Measurements from ENCODE around the gene GPR52.

DNA sequence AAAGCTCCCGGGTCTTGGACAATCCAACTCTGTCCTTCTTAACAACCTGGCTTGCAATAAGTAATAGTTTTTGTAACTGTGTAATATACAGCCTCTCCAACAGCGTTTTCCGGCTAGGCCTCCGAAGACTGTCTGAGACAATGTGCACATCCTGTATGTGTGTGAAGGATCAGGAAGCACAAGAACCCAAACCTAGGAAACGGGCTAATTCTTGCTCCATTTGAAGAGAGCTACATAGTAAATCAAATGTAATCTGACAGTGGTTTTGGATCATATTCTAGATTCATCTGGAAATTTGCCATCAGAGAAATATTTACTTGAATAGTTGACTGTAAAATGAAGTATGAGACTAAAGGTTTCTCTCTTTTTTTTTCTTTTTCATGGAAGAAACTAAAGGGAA lies 1.2 kb downstream of the GPR52 start:
- no peak for TF ChIP-seq POLR2AphosphoS5 (IDR thresholded peaks at IDR 0.05)
- TF ChIP-seq, protein P1, sequence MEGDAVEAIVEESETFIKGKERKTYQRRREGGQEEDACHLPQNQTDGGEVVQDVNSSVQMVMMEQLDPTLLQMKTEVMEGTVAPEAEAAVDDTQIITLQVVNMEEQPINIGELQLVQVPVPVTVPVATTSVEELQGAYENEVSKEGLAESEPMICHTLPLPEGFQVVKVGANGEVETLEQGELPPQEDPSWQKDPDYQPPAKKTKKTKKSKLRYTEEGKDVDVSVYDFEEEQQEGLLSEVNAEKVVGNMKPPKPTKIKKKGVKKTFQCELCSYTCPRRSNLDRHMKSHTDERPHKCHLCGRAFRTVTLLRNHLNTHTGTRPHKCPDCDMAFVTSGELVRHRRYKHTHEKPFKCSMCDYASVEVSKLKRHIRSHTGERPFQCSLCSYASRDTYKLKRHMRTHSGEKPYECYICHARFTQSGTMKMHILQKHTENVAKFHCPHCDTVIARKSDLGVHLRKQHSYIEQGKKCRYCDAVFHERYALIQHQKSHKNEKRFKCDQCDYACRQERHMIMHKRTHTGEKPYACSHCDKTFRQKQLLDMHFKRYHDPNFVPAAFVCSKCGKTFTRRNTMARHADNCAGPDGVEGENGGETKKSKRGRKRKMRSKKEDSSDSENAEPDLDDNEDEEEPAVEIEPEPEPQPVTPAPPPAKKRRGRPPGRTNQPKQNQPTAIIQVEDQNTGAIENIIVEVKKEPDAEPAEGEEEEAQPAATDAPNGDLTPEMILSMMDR (IDR thresholded peaks at IDR 0.05; ENCODE audit: poor library complexity, severe bottlenecking), result no peak

Measured in neural cell (in vitro differentiated cells).